ENCODE results near the gene GUCY1A1.
"Not testable (repeated sequence)": the region's sequence is repeated elsewhere in the genome, so short reads cannot be mapped to it uniquely, and the experiment has no call there.

GUCY1A1 gene

GRCh38 chr4:155666344-155667221, at the start of gene GUCY1A1:
Gene GUCY1A1, plus strand, starts transcription at chr4:155666848. Its CDS starts 30,020 bp downstream, at chr4:155696868.
- peak; percentile 62 for DNase-seq

GRCh38 chr4:155617296-155617695, 49.4 kb upstream of the GUCY1A1 start:
- no peak for DNase-seq

GRCh38 chr4:155618183-155618838, 48.3 kb upstream of the GUCY1A1 start:
- no peak for DNase-seq

GRCh38 chr4:155620637-155621036, 46.0 kb upstream of the GUCY1A1 start:
- no peak for DNase-seq

- no peak for DNase-seq
These were observed 42.2 kb upstream of the GUCY1A1 start for GRCh38 chr4:155624478-155624877.

GRCh38 chr4:155626561-155626960, 40.1 kb upstream of the GUCY1A1 start:
- no peak for DNase-seq

GRCh38 chr4:155629183-155629825, 37.3 kb upstream of the GUCY1A1 start:
- DNase-seq = no peak

GRCh38 chr4:155629956-155630355, 36.7 kb upstream of the GUCY1A1 start:
- DNase-seq = no peak

GRCh38 chr4:155632310-155632840, 34.3 kb upstream of the GUCY1A1 start:
- DNase-seq = no peak

GRCh38 chr4:155638195-155638965, 28.3 kb upstream of the GUCY1A1 start:
- peak; percentile 7 for DNase-seq

GRCh38 chr4:155639704-155640523, 26.7 kb upstream of the GUCY1A1 start:
- DNase-seq = peak; percentile 66

GRCh38 chr4:155640751-155641150, 25.9 kb upstream of the GUCY1A1 start:
- no peak for DNase-seq

- DNase-seq = no peak
These were observed 23.6 kb upstream of the GUCY1A1 start for GRCh38 chr4:155643087-155643486.

GRCh38 chr4:155646001-155646400, 20.6 kb upstream of the GUCY1A1 start:
- no peak for DNase-seq

- DNase-seq = not testable (repeated sequence)
These were observed 15.9 kb upstream of the GUCY1A1 start for GRCh38 chr4:155650785-155651184.

GRCh38 chr4:155653052-155653451, 13.6 kb upstream of the GUCY1A1 start:
- no peak for DNase-seq

GRCh38 chr4:155656025-155656424, 10.6 kb upstream of the GUCY1A1 start:
- no peak for DNase-seq

- DNase-seq = no peak
These were observed 9.5 kb upstream of the GUCY1A1 start for GRCh38 chr4:155657169-155657568.

GRCh38 chr4:155657985-155658680, 8.5 kb upstream of the GUCY1A1 start:
- no peak for DNase-seq

GRCh38 chr4:155658681-155659064, 8.0 kb upstream of the GUCY1A1 start:
- DNase-seq = no peak

- DNase-seq = peak; percentile 2
These were observed 7.5 kb upstream of the GUCY1A1 start for GRCh38 chr4:155659176-155659575.

Measured in GDM1 (cell line).